Cardiac muscle cell (in vitro differentiated cells and primary cell): ENCODE measurements around the gene CAND2. TPM values are rescaled to one million over a fixed set of nuclear protein-coding genes. Genes with fewer than 3 reads are reported as not detected.

Source experiments
- DNase-seq, 2 donors: peaks; one replicate each; pipeline versions ENCODE4 v3.0.0 to v3.0.0-alpha.2; 2010 to 2017; ENCODE audit warnings: low read depth in 1 of 2, low spot score in 1 of 2
- H3K27ac ChIP-seq: fragments of 200-600 bp; sonication (generic); 2 replicates; pipeline ENCODE4 v1.5.1; 2016
- H3K27me3 ChIP-seq: fragments of 200-600 bp; sonication (generic); 2 replicates; pipeline ENCODE4 v1.6.0; 2016; ENCODE audit warnings: control low read depth
- H3K36me3 ChIP-seq: fragments of 200-600 bp; sonication (generic); 2 replicates; pipeline ENCODE4 v1.5.1; 2016; ENCODE audit warnings: control low read depth
- H3K4me1 ChIP-seq: fragments of 200-600 bp; sonication (generic); 2 replicates; pipeline ENCODE4 v1.8.1; 2017; ENCODE audit warnings: low read depth, mild to moderate bottlenecking, mixed run types
- H3K4me3 ChIP-seq: fragments of 200-600 bp; sonication (generic); 2 replicates; pipeline ENCODE4 v1.5.1; 2016; ENCODE audit warnings: mild to moderate bottlenecking
- H3K9me3 ChIP-seq: fragments of 200-600 bp; sonication (generic); 2 replicates; pipeline ENCODE4 v1.5.1; 2017; ENCODE audit warnings: low read depth, mild to moderate bottlenecking, control low read depth
- CTCF ChIP-seq: IDR thresholded peaks from 2 replicates; pipeline ENCODE4 v1.5.1; 2012; ENCODE audit warnings: low read depth, mild to moderate bottlenecking, low read length
- polyA plus RNA-seq: library from polyadenylated mRNA; unstranded; fragments of >200 nt; fragmentation: Nextera tagmentation; extraction: Ambion mirVana; gene quantifications from 2 replicates; pipeline ENCODE4 v1.2.1, GENCODE V29; 2016
- total RNA-seq: library from RNA; depleted of rRNA; stranded (reverse); fragments of >200 nt; gene quantifications from 2 replicates; pipeline ENCODE4 v1.2.3, GENCODE V29; 2016

CAND2 gene
- total and polyA plus RNA-seq, 2 experiments from 2014 or later: 35.2 to 80.3 TPM

- Histone ChIP-seq H3K9me3 (no peaks in the 10 kb centered on the region), H3K4me3 (no peak overlapping the region), H3K27me3 (peaks cover 5% of the 10 kb centered on the region), H3K36me3 (no peaks in the 10 kb centered on the region), H3K27ac (no peak overlapping the region), H3K4me1 (no peaks in the 10 kb centered on the region)
- no peak for TF ChIP-seq CTCF
- DNase-seq: no peak
These were observed 86.1 kb downstream of the CAND2 start for GRCh38 chr3:12882336-12883310.

GRCh38 chr3:12884186-12884680, 87.8 kb downstream of the CAND2 start:
- Histone ChIP-seq H3K4me1 (no peaks in the 10 kb centered on the region), H3K36me3 (no peaks in the 10 kb centered on the region), H3K27ac (no peak overlapping the region), H3K9me3 (no peaks in the 10 kb centered on the region), H3K4me3 (no peak overlapping the region), H3K27me3 (peaks cover 18% of the 10 kb centered on the region)
- no peak for TF ChIP-seq CTCF
- peak in 1 of 2 donors; percentile 17 for DNase-seq

Other genes starting within 250 kb of the CAND2 start
- 49.9 and 51.5 TPM in 2 replicates for gene MKRN2, start 239.6 kb upstream of the CAND2 start, total RNA-seq
- gene MKRN2, start 239.6 kb upstream of the CAND2 start, polyA plus RNA-seq: 44.7 and 52.4 TPM in 2 replicates
- gene RAF1, start 132.6 kb upstream of the CAND2 start, total RNA-seq: 104 and 153 TPM in 2 replicates
- 82.8 and 97.0 TPM in 2 replicates for gene RAF1, start 132.6 kb upstream of the CAND2 start, polyA plus RNA-seq
- 0.25 and 4.0 TPM in 2 replicates for gene TMEM40, start 37.4 kb upstream of the CAND2 start, total RNA-seq
- gene TMEM40, start 37.4 kb upstream of the CAND2 start, polyA plus RNA-seq: 4.8 and 5.2 TPM in 2 replicates
- gene RPL32, start 44.9 kb downstream of the CAND2 start, total RNA-seq: 824 and 1,421 TPM in 2 replicates
- gene RPL32, start 44.9 kb downstream of the CAND2 start, polyA plus RNA-seq: 726 and 889 TPM in 2 replicates